NB4 (cell line): ENCODE data around the gene CDHR1.

ENCODE experiments used
- CTCF ChIP-seq: IDR thresholded peaks from one replicate; pipeline ENCODE4 v1.5.1; 2012; ENCODE audit warnings: low read depth, low read length
- MAX ChIP-seq: IDR thresholded peaks from 2 replicates; pipeline ENCODE4 v1.6.1; 2011; ENCODE audit warnings: low read depth, low read length
- POLR2A ChIP-seq: IDR thresholded peaks from 2 replicates; pipeline ENCODE4 v1.6.1; 2011; ENCODE audit warnings: mild to moderate bottlenecking; ENCODE audit not compliant: insufficient read length; ENCODE audit errors: extremely low read depth

GRCh38 chr10:84263716-84264115 lies 69.4 kb downstream of the CDHR1 start:
- TF ChIP-seq CTCF (no peak), POLR2A (no peak), MAX (no peak)
